ENCODE results near the gene AFF2.

Gene AFF2

GRCh38 chrX:148592595-148592994 is 92.2 kb downstream of the AFF2 start:
- DNase-seq = no peak

- no peak for DNase-seq
Observed at GRCh38 chrX:148593146-148593545, 92.7 kb downstream of the AFF2 start.

DNA sequence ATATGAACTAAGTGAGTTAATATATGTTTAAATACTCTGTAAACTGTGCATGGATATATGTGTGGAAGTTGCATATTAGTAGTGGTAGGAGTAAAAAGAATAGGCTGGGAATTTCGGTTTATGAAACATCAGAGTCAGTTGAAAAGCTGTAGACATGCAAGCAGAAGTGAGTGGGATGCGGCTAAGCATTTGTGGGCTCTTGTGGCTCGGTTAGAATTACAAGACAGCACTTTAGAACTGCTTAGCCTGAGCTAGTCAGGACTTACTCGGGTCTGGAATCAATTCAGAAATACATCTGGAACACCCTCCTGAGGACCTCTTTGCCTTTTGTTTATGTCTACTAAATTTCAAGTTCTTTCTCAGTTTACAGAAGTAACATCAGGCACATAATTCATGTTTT is 93.6 kb downstream of the AFF2 start:
- no peak for DNase-seq

DNA sequence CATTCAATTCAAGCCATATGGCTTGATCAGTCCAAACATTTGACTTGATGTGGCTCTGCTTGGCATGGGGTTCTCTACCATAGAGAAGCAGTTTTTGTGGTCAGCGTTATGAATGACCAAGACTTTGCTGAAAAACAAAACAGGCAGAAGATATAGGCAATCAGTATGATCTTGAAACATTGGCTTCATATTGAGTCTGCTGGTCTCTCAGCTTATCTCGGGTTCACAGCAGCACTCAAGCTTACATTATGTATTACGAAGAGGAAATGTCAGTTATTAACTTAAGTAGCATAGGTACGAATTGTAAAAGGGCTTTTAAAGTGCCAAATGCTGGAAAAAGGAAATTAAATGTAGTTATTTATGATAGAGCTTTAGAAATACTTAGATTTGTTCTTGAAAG is 99.0 kb downstream of the AFF2 start:
- no peak for DNase-seq

DNA sequence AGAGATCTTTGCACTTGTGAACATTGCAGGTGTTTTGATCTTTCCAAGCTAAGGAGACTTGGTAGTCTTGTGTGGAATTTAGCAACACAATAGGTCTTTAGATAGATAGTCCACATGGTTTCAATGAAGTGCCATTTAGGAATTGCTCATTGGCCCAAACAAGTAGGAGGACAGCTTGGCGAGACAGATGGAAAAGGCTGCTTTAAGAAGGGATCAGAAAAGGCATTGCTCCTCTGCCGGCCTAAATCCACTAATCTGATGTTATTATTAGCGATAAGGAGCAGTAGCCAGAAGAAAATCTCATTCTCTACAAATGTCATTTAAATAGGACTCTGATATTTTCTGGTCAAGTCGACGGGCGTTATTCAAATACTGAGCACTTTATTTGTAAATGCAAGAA is 99.7 kb downstream of the AFF2 start:
- no peak for DNase-seq

GRCh38 chrX:148600581-148600980 is 100.2 kb downstream of the AFF2 start:
- no peak for DNase-seq

GRCh38 chrX:148601034-148601433 is 100.6 kb downstream of the AFF2 start:
- no peak for DNase-seq

DNA sequence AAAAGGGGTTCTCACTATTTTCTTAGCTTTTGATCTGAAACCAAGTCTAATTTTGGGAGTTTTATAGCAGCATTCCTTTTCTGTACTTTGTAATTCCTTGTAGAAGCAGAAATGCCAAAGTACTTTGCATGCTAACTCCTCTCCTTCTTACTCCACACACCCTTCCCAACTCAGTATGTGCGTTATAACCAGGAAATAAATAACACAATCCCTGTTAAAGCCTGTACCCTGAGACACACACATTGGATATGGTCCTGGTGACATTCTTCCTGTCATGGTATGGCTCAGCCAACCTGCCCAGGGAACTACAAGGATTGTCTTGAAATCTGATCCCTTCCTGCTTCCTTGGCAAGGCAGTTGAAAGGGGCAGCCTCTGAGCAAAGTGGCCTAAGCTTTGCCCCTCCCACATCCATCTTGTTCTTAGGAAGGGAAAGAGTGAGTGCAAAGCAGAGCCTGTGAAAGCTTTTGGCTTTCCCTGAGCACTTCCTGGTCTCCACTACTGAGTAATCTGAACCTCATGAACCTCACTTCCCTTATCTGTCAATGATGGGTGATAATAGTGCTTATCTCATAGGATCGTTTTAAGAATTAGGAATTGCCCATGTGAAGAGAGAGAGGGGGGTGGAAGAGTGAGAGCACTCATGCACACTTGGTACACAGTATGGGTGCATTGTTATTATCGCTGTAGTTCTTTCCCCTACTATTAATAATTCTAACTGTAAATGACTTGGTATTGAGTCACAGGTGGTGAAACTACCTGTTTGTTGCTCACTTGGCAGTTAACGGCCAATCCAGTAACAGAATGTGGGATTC is 109.3 kb downstream of the AFF2 start:
- no peak for DNase-seq

DNA sequence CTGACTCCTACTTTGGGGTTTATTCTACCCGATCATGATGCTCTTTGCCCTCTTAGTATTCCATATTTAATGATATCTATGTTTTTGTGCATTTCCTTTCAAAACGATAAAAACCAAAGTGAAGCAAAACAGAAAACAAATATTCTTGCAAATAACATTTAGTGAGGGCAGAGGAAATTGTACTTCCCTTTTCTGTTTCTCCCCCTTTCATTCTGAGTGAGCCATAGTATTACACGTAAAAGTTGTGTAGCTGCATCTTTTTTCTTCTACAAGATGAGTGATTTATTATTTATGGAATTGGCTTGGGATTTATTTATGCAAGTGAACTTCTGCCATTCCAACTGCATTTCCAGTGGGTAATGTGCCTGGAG is 109.9 kb downstream of the AFF2 start:
- no peak for DNase-seq

- no peak for DNase-seq
Observed at GRCh38 chrX:148611993-148612392, 111.6 kb downstream of the AFF2 start.

GRCh38 chrX:148612431-148612830 is 112.0 kb downstream of the AFF2 start:
- DNase-seq = no peak

DNA sequence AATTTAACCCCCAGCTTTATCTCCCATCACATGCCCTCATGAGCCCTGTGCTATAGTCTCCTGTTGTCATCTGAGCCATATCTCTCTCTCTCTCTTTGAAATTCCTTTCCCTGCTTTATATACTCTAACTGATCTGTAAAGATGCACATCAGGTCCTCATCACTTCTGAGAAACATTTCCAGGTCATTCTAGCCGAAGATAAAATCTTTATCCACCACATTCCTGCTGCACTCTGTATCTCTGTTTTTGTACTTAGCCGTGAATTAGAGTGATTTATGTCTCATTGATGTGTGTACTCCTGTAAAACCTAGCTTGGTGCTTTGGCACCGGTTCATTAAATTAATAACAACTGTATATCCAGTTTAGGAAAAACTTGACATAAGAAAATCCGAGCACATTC is 113.2 kb downstream of the AFF2 start:
- DNase-seq = no peak

GRCh38 chrX:148615491-148615890 is 115.1 kb downstream of the AFF2 start:
- no peak for DNase-seq

GRCh38 chrX:148618470-148619445 is 118.3 kb downstream of the AFF2 start:
- no peak for DNase-seq

DNA sequence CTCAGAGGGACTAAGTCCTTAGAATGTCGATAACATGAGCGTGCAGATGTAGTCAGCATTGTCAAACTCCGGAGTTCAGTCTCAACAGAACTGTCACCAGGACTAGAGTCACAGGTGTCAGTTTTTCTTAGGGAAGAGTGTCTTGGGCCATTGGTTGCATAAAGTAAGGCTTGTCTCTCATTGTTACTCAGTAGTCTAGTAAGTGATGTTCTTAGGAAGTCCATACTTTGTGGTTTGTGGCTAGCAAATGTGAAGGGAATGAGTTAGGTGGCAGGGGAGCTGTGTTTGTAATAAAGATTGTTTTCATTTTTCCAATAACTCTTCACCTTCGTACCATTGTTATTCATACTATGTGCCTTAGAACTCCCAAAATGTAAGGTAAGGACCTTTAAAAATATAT is 119.6 kb downstream of the AFF2 start:
- DNase-seq = no peak

DNA sequence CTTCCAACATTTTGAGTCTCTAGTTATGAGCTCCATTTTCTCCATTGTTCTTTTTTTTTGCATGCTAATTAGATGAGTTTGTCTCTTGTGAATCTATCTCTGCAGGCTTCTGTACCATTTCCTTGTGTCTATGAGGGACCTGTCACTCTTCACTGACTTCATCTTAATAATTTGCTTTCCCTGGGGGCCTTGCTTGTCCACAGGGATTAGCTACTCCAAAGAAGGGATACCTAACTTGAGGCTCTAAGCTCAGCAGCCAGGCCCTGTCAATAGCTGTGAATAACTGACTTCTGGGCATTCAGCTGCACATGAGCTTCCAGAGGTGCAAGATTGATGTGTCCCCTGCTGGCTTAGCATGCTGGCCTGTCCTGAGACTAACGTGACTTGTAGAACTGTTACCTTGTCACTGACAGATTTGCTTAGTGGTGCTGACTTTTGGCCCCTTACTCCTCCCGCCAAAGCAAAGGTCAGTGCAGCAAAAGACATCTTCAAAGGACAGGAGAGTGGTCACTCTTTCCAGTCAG is 124.6 kb downstream of the AFF2 start:
- no peak for DNase-seq

- DNase-seq = no peak
Observed at GRCh38 chrX:148628621-148629020, 128.2 kb downstream of the AFF2 start.

GRCh38 chrX:148629434-148629833 is 129.0 kb downstream of the AFF2 start:
- DNase-seq = no peak

DNA sequence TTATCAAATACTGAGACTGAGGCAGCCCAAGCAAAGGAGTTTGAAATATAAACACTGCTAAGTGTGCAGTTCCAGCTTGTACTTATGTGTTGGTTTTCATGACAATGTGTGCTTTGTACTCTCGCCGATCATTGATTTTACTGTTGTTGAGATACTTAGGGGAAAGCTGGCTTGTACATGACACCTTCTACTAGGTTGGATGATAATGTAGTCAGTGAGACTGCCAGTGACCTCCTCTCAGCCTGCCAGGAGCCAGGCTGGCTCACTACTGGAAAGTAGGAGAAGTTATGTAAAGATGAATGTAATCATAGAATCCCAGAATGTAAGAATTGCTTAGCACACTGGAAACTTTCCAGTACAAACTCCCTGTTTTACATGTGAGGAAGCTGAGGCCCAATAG is 132.0 kb downstream of the AFF2 start:
- no peak for DNase-seq

DNA sequence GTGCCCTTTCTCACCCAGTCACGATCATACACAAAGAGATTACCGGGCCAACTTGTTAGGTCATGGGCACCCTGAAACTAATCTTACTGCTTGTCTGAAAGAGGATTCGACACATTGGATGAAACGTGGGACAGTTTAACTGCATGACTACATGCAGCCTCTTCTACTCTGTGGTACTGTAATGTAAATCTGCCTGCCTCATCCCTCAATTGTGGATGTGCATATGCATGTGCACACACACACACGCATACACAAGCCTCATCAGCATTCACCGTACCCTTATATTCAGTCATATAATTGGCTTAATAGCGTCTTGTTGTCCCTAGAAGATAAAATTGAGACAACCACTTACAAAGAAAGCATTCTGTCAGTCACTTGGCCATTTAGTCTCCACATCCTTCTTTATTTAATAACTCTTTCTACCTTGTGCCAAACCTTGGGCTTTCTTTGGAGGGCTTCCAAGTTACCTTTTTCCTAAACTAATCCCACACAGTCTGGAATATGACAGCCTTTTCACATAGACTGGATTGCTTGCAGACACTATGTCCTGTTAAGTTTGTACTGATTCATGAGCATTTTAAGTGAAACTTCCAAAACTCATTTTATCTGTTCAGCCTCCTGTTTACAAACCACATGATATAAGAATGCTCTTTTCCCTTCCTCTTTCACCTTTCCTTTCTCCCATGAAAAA is 132.9 kb downstream of the AFF2 start:
- no peak for DNase-seq

DNA sequence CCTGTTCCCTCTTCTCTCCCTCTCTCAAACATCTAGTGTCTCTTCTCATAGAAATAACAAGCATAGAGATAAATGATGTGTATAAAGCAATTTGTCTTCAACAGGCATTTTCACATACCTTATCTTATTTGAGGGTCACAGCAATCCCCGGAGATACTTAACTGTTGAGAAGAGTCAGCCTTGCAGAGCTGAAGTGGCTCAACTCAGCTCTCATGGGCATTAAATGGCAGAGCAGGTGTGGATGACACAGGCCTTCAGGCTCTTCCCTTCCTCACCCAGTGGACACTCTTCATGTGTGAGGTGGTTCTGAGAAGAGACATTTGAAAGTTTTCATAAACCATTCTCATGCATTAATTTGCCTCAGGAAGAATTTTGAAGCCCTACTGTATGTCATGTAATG is 134.2 kb downstream of the AFF2 start:
- no peak for DNase-seq

DNA sequence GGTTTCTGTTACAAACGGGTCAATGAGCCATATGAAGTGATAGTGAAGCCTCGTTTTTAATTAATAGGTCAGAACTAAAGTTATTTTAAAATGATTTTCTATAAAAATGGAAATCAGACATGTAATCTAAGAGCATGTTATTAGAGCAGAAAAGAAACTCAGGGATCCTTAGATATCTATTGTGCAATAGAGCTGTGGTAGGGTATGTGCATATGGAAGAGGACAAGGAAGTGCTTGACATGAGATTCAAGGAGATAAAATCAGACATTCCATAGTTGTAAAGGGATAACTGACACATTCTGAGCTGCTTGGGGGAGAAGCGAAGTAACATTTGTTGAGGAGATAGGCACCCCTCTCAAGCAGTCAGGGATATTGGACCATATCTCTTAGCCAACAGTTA is 143.0 kb downstream of the AFF2 start:
- no peak for DNase-seq

DNA sequence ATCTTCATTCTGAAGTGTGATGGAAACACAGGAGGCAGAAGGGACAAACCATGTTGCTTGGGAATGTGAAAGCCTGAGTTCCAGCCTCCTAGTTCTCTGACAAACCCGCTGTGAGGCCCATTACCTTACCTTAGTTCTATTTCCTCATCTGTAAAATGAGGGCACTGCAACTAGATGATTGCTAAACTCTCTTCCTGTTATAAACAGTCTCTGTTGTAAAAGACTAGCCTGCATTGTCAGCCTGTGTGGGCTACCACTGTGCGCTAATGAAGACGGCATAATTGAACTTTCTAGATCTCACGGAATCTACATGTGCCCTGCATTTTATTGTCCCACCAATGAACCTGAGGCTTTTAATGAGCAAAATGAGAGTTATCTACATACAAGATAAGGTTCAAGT is 147.2 kb downstream of the AFF2 start:
- DNase-seq = no peak

Measured in stimulated activated CD4-positive, alpha-beta T cell treated with anti-CD3 and anti-CD28 coated beads, Interleukin-4, amount 100 ng/mL, for 4 hours (primary cell).